HG02840 (cell line): Measurements from ENCODE around the gene PUS10.
"Not testable (repeated sequence)": the region's sequence is repeated elsewhere in the genome, so short reads cannot be mapped to it uniquely, and the experiment has no call there.

Source experiments
- ATAC-seq: cut with Tn5 transposase; IDR thresholded peaks from one replicate; pipeline ENCODE4 v1.9.1; 2021; ENCODE audit warnings: mild to moderate bottlenecking, moderate library complexity, moderate number of reproducible peaks; ENCODE audit not compliant: unreplicated experiment, low FRiP score

Gene PUS10

DNA sequence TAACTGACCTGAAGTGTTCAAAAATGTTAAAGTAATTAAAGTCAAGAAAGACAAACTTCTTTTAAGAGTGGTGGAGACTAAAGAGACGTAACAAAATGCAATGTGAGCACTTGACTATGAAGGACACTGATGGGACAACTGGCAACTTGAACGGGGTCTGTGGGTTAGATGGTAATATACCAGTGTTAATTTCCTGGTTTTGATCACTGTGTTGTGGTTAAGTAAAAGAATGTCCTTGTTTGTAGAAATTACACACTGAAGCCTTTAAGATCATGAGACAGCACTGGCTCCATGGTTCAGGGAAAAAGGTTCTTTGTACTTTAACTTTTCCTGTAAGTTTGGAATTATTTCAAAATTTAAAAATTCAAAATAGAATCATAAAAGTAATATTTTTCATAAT, 78.4 kb downstream of the PUS10 start:
- ATAC-seq: no peak

GRCh38 chr2:60938301-60938700, 79.8 kb downstream of the PUS10 start:
- ATAC-seq: no peak

GRCh38 chr2:60936757-60937156, 81.3 kb downstream of the PUS10 start:
- ATAC-seq: no peak

GRCh38 chr2:60934165-60934722, 83.8 kb downstream of the PUS10 start:
- no peak for ATAC-seq

- ATAC-seq: no peak
Measured at GRCh38 chr2:60932954-60933353, 85.1 kb downstream of the PUS10 start.

GRCh38 chr2:60932061-60932460, 86.0 kb downstream of the PUS10 start:
- ATAC-seq: not testable (repeated sequence)

DNA sequence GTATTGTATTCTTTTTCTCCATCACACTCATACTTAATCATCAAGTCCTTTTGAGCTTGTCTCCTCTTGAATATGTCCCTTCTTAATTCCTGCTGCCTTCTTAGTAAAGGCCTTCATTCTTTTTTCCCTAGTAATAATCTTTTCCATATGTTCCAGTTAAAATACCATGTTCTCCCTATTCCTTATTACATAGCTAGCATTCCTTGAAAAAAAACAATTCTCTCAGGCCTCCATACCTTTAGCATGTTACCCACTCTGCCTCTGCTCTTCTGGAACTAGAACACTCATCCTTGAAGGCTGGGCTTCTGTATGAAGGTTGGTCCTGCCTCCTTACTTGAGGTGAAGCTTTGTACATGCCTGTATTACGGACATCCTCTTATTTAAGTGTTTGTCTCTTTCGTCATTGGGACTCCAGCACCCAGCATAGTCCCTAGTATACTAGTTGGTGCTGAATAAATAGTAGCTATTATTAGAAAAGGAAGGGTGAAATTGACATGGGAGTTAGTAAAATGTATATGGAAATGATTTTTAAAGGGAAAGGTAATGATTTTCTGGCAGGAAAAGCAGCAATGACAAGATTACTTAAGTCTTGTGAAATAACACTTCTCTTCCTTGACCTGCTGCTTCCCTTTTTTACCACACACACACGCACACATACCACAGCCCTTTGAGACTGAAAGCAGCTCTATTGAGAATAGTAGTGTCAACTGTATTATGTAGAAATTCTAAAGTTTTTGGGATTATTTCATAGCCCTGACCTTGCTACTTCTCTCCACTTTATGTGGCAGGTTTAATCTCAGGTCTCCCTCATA, 91.1 kb downstream of the PUS10 start:
- no peak for ATAC-seq

DNA sequence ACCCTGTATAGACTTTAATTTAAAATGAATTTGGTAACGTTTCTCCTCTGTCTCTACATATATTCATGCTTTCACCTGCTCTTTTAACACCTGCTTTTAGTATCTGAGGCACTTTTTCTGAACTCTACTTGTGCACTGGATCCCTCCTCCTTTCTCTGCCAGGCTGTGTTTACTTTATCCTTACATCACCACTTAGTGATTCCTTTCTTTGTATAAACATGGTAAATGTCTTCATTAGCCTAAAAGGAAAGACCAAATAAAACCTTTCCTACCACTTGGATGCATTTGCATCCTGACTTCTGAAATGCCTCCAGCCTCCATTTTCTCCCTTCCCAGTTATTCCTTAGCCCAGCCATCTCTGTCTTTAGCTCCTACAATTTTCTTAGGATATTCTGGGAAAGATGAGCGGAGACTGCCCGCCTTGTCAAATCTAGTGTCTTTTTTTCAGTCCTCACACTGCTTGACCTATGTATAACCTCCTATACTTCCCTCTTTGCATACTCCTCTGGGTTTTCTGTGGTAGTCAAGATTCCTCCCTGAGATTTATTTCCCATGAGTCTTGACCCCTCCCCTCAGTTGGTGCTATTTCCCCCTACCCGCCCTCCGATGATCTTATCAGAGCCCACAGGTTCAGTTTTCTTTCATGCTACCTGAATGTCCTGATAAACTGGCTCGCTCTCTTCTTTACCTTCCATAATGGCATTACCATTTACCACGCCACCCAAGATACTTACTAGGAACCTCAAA, 91.9 kb downstream of the PUS10 start:
- no peak for ATAC-seq

- ATAC-seq: no peak
Measured at GRCh38 chr2:60907329-60907728, 110.7 kb downstream of the PUS10 start.

GRCh38 chr2:60906395-60906794, 111.7 kb downstream of the PUS10 start:
- no peak for ATAC-seq

- not testable (repeated sequence) for ATAC-seq
Measured at GRCh38 chr2:60905867-60906266, 112.2 kb downstream of the PUS10 start.

- ATAC-seq: not testable (repeated sequence)
Measured at GRCh38 chr2:60901296-60901695, 116.8 kb downstream of the PUS10 start.

DNA sequence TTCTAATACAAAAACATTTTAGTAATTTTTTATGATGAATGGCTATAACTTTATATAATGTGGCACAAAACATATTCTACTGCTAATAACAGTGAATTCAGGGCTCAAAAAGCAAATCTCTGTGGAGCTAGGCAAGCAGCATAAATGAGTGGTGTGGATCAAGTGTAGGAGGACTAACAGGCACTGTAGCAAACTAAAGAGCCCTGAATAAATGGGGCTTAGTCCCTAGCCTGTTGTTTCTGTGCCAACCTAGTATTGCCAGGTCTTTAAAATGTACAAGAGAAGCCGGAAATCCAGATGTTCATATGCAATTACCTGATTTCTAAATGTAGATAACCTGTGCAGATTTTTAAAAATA, 118.2 kb downstream of the PUS10 start:
- no peak for ATAC-seq

DNA sequence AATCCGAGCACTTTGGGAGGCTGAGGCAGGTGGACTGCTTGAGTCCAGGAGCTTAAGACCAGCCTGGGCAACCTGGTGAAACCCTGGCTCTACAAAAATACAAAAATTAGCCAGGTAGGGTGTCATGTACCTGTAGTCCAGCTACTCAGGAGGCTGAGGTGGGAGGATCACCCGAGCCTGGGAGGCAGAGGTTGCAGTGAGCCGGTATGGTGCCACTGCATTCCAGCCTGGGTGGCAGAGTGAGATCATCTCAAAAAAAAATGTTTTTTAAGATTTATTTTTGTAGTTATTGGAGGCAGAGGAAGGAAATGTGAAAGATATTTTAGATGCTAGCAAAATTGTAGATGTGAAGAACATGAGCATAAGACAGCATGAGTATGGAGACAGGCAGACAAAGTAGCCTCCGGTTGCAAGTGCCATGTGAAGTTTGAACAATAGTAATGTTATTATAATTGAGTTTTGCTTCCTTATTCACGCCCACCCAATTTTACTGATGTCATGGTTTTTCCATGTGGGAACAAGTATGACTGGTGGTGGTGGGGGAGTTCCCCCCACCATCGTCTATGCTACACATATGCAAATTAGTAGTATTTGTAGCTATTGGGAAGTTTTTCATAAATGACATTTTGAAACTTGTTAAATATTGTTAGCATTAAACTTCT, 118.7 kb downstream of the PUS10 start:
- ATAC-seq: no peak

DNA sequence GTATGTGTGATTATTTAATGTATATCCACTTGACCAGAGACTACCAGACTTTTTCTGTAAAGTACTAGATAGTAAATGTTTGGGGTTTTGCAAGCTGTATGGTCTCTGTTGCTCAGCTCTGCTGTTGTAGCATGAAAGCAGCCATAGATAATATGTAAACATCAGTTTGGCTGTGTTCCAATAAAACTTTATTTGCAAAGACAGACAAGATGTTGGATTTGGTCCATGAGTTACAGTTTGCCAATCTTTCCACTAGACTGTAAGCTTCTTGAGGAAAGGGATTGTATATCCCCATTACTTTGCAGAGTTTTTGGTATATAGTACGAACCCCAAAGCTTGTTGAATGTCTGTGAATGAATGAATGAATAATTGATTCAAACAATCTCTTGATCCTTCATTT, 119.5 kb downstream of the PUS10 start:
- ATAC-seq: no peak
